ENCODE results near the gene ERBIN.
"Not testable (repeated sequence)": the region's sequence is repeated elsewhere in the genome, so short reads cannot be mapped to it uniquely, and the experiment has no call there.

ERBIN gene

GRCh38 chr5:65967288-65968066 is 41.1 kb downstream of the ERBIN start:
- DNase-seq (ENCODE audit: low spot score) = no peak

- no peak for DNase-seq (ENCODE audit: low spot score)
These were observed 43.4 kb downstream of the ERBIN start for GRCh38 chr5:65969539-65970393.

GRCh38 chr5:65970481-65971367 is 44.3 kb downstream of the ERBIN start:
- no peak for DNase-seq (ENCODE audit: low spot score)

- DNase-seq (ENCODE audit: low spot score) = no peak
These were observed 45.3 kb downstream of the ERBIN start for GRCh38 chr5:65971643-65972042.

GRCh38 chr5:65972896-65973295 is 46.5 kb downstream of the ERBIN start:
- not testable (repeated sequence) for DNase-seq (ENCODE audit: low spot score)

- no peak for DNase-seq (ENCODE audit: low spot score)
These were observed 51.9 kb downstream of the ERBIN start for GRCh38 chr5:65978251-65978650.

- no peak for DNase-seq (ENCODE audit: low spot score)
These were observed 55.2 kb downstream of the ERBIN start for GRCh38 chr5:65981548-65981947.

GRCh38 chr5:65981969-65982619 is 55.7 kb downstream of the ERBIN start:
- DNase-seq (ENCODE audit: low spot score) = no peak

- DNase-seq (ENCODE audit: low spot score) = no peak
These were observed 56.3 kb downstream of the ERBIN start for GRCh38 chr5:65982635-65983034.

- DNase-seq (ENCODE audit: low spot score) = no peak
These were observed 57.9 kb downstream of the ERBIN start for GRCh38 chr5:65984098-65984885.

- no peak for DNase-seq (ENCODE audit: low spot score)
These were observed 59.7 kb downstream of the ERBIN start for GRCh38 chr5:65986050-65986451.

- no peak for DNase-seq (ENCODE audit: low spot score)
These were observed 60.4 kb downstream of the ERBIN start for GRCh38 chr5:65986796-65987195.

GRCh38 chr5:65987982-65988381 is 61.6 kb downstream of the ERBIN start:
- DNase-seq (ENCODE audit: low spot score) = no peak

GRCh38 chr5:65989158-65989557 is 62.8 kb downstream of the ERBIN start:
- no peak for DNase-seq (ENCODE audit: low spot score)

- DNase-seq (ENCODE audit: low spot score) = no peak
These were observed 66.3 kb downstream of the ERBIN start for GRCh38 chr5:65992630-65993029.

- no peak for DNase-seq (ENCODE audit: low spot score)
These were observed 67.9 kb downstream of the ERBIN start for GRCh38 chr5:65994117-65994786.

GRCh38 chr5:65999061-65999723 is 72.8 kb downstream of the ERBIN start:
- DNase-seq (ENCODE audit: low spot score) = no peak

- no peak for DNase-seq (ENCODE audit: low spot score)
These were observed 75.6 kb downstream of the ERBIN start for GRCh38 chr5:66001952-66002351.

- no peak for DNase-seq (ENCODE audit: low spot score)
These were observed 76.0 kb downstream of the ERBIN start for GRCh38 chr5:66002415-66002814.

- no peak for DNase-seq (ENCODE audit: low spot score)
These were observed 77.8 kb downstream of the ERBIN start for GRCh38 chr5:66004216-66004615.

All from HuH-7 (cell line).